RCC 7860 (cell line): Measurements from ENCODE around the gene KHDC4.

Source experiments
- DNase-seq: peaks from one replicate; pipeline ENCODE4 v3.0.0-alpha.2; 2015; ENCODE audit warnings: low spot score
- FAIRE-seq: peaks from 2 replicates; lab custom pipeline; 2012; peaks lifted over from hg19 to GRCh38; lab: Jason Lieb, UNC

Gene KHDC4

GRCh38 chr1:155934097-155934935, at the start of gene KHDC4:
KHDC4 (minus strand) TSS chr1:155934413; CDS start chr1:155934373, 40 bp downstream.
- FAIRE-seq (peak; percentile 91), DNase-seq (peak; percentile 95)

DNA sequence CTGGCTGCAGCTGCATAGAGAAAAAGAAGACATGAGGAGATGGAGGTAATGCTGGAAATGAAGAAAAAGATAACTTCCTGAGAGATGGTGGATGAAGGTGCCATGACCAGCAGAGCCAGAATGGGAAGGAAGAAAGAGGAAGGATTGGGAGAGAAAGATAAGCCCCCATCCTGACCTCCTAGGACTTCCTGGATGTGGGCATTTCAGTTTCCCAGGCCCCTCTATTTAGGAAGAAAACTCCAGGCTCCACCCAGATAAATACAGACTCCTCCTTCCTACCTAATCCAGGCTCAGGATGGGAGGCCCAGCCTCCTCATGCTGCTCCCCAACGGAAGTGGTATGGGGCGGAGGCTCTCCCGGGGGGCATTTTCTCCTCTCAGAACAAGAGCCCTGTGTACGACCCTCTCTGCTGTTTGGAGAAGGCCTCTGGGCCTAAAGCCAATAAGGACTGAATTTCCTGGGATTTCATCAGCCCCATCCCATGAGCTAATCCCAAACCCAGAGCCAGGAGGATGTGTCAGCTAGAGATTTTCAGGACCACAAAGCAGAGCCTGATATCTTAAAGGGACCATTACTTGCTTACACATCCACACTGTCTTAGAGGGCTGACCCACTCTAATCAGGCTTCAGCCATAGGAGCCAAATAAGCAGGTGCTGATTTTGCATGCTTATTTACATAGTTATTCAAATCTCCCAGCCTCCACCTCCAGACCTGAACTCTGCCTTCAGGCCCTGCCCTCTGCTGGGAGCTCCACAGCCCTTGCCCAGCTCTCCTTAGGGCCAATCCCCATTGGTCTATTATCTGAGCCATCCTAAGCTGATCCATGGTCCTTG, 49.2 kb upstream of the KHDC4 start:
- FAIRE-seq (no peak), DNase-seq (peak; percentile 81)

- no peak for DNase-seq
- no peak for FAIRE-seq
Observed at GRCh38 chr1:155982106-155982505, 47.9 kb upstream of the KHDC4 start.

GRCh38 chr1:155981266-155982088, 47.3 kb upstream of the KHDC4 start:
- FAIRE-seq (no peak), DNase-seq (peak; percentile 51)

- DNase-seq (no peak), FAIRE-seq (no peak)
Observed at GRCh38 chr1:155979597-155980343, 45.6 kb upstream of the KHDC4 start.

GRCh38 chr1:155978973-155979429, 44.8 kb upstream of the KHDC4 start:
- FAIRE-seq: no peak
- no peak for DNase-seq

DNA sequence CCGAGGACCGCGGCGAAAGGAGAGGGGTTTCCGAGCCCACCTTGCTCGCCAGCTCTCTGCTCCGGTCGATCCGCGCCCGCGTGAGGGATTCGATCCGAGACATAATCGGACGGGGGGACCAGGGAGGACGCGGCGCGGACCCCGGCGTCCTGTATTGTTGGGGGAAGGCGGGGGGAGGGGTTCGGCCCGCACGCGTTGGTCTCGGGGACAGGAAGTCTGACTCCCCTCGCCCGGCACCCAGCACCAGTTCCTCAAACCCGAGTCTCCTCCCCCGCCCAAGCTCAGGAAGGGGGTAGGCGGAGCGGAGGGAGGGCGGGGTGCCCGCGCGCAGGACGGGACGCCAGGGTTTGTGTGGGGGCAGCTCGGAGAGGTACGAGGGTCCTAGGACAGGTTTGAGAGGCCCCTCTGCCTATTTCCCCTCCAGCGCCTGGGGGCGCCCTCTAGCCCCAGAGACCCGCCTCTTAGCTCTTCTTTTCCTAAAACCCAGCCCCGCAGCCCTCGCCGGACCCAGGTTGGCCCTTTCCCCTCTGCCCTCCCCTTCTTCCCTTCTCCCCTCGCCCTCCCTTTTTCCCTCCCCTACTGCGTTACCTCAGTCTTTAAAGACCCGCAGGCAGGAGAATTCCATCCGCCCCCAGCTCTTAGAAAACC, 44.2 kb upstream of the KHDC4 start, which contains the start of gene ARHGEF2:
Gene ARHGEF2, minus strand, starts transcription at position 223 of the 648 bp plus-strand sequence. Its CDS starts 120 bp downstream, at position 103.
- FAIRE-seq: no peak
- peak; percentile 44 for DNase-seq

DNA sequence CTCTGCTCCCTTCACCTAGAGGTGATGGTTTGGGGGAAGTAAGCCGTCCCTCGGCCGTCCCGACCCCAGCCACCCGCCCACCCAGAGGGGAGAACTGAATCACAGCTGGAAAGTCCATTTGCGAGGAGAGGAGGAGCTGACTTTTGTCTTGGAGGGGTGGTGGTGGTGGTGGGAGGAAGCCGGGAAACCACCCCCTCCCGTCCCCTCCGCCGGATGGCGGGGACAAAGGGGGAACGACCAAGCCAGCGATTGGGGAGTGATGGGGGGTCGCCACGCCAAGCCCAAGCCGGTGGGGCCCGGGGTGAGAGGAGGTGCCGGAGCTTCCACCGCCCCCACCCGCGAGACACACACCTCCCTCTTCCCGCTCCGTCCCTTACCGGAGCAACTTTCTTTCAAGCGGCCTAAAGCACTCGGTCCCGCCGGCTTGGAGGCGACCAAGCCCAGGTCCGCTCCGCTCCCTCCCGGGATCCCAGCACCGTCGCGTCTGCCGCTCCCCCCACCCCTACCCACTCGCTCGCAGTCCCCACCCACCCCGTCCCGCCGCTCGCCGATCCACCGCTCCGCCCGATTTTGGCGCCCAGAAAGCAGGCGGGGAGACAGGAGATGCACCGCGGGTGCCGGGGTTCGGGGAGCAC, 43.6 kb upstream of the KHDC4 start:
- DNase-seq: no peak
- no peak for FAIRE-seq

DNA sequence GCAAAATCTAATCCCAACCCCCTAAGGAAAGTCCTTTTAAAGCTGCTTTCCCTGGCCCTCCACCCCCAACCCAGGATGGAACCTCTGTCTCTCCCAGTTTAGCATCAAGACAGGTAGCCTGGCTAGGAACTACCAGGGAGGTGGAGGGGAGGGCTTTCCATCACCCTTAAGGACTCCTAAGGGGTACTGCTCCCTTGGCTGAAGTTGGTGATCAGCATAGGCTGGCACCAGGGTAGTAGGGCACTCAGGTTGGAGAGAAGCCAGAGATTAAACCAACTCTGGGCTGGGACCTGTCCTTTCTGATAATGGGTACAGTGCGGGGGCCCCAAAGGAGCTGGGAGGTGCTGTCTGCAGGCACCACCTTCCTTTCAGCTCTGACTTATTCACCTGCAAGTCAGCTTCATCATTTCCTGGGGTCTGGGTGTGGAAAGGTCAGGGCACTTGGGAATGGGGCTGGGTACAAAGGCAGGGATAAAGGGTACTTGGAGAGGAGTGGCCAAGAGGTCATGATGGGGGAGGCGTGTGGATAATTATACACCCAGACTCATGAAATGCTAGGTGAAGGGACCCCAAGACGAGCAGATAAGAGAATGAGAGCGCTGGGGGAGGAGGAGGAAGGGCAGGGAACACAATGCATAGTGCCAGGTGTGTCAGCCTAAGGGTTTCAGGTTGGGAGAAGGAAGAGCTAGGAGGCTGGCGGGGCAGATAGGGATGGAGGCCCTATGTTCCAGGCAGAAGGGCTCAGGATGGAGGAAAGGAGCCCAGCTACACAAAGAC, 42.9 kb upstream of the KHDC4 start:
- FAIRE-seq: no peak
- DNase-seq: no peak

DNA sequence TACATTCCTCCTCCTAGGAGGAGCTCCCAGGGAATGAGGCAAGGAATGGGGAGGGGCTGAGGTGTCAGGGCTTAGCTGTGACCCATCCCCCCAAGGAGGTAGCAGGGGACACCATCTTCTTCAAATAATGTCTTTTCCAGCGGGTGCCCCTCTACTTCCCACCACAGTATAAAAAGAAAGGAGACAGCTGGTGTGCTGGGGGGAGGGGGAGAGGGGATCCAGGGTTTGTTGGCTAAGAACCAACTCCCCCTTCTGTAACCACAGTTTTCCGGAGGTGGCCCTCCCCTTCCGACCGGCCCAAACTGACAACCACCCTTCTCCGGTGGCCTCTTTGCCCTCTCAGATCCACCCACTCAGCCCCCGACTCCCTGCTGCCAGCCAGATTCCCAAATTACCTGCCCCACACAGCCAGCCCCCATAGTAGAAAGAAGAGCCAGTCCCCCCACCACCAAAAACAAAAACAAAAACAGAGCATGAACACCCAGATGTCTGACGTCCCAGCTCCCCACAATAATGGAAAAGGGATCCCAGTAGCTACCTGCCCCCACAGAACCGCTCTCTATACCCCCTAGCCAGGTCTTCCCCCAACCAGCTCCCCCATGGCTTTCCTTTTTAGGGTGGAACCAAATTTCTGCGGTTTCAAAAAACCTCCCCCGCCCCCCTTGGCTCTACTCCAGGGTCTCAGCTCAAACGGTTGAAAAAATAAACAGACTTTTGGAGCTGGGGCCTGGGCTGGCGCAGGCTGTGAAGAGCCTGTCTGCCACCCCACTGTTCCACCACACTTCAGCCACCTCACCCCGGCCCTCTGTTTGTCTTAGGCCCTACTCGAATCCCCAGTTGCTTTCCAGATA, 42.1 kb upstream of the KHDC4 start:
- no peak for FAIRE-seq

DNA sequence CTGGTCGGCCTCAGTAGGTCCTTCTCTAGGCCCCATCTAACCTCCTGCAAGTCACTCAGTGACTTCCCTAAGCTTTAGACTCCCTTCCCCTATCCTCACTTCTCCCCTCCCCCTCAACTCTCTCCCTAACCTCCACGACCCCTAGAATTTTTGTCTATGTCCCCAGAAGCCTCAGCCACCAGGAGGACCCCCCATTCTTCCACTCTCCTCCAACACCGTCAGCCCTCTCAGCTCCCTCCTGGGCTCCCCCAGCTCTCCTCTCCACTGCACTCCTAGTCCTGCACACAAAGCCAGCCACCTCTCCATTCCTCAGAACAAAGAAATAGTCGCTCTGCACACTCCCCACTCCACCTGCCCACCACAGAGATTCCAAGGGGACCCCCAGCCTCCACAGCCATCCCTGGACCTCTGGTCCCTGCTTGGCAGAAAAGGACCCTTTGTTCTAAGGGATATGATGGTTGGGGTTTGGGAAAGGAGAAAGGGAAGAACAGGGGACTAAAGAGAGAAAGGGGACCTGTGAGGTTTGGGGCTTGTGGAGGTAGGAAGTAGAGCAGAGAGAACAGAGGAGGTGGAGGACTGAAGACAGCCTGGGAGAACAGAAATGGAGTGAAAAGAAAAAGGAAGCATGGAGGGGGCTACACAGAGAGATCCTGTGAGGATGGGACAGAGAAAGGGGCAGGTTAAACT, 41.3 kb upstream of the KHDC4 start:
- DNase-seq (no peak), FAIRE-seq (no peak)

More for the DNA sequence above, 42.1 kb upstream of the KHDC4 start:
- DNase-seq: no peak

DNA sequence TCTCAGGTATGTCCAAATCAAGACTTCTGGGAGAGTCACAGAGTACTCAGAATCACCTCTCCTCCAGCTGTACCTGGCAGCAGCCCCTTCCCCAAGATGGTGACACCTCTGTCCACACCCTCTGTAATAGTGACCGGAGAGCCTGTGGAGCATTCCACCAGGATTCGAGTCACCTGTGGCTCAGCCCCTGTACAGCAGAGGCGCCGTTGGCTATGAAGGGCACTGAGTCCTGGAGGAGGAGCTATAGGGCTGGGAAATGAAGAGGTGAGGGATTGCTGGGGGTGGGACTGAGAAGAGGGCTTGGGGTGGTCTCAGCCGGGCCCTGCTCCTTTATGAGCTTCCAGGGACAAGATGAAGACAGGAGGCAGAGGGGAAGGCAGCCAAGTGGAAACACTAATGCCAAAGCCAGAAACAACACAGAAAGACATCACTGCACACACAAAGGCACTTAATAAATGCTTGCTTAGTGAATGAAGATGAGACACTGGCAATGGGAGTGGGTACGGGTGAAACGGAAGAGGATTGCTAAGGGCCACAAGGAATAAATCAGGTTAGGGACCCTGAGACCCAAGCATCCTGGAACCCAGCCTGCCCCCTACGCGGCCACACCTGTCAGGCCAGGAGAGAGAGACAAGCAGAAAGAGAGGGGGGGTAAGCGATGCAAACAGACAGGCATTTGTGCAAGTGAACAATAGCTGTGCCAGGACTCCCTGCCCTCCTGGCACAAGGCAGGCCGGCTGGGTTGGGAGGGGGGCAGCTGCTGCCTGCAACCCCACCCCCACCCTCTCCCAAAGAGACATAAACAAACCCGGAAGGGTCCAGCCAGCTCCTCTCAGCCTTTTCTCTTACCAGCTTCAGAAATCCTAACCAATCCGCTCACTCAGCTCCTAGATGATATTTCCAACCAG, 40.2 kb upstream of the KHDC4 start:
- FAIRE-seq (no peak), DNase-seq (no peak)

GRCh38 chr1:155973723-155974122, 39.5 kb upstream of the KHDC4 start:
- DNase-seq (no peak), FAIRE-seq (no peak)

GRCh38 chr1:155971910-155972809, 37.9 kb upstream of the KHDC4 start:
- DNase-seq (no peak), FAIRE-seq (no peak)
